GM12873 (cell line): ENCODE measurements around the gene CCDC86.

Experiments
- CTCF ChIP-seq: IDR thresholded peaks from 2 replicates; pipeline ENCODE4 v1.5.1; 2012; ENCODE audit warnings: low read depth, mild to moderate bottlenecking, moderate library complexity, low read length, control low read depth; ENCODE audit not compliant: insufficient read depth; ENCODE audit errors: missing control alignments

Gene CCDC86

GRCh38 chr11:60841797-60842667 lies at the start of gene CCDC86:
Gene CCDC86, plus strand, starts transcription at chr11:60842113. Its CDS starts 12 bp downstream, at chr11:60842125.
- no peak for TF ChIP-seq CTCF

- no peak for TF ChIP-seq CTCF
Measured at GRCh38 chr11:60792521-60792920, 49.4 kb upstream of the CCDC86 start.

- no peak for TF ChIP-seq CTCF
Measured at GRCh38 chr11:60795291-60795690, 46.6 kb upstream of the CCDC86 start.

GRCh38 chr11:60797846-60798630 lies 43.9 kb upstream of the CCDC86 start:
- no peak for TF ChIP-seq CTCF

- TF ChIP-seq CTCF: no peak
Measured at GRCh38 chr11:60798631-60799030, 43.3 kb upstream of the CCDC86 start.

- TF ChIP-seq CTCF: no peak
Measured at GRCh38 chr11:60801194-60801593, 40.7 kb upstream of the CCDC86 start.

- TF ChIP-seq CTCF: no peak
Measured at GRCh38 chr11:60803273-60803936, 38.5 kb upstream of the CCDC86 start.
